HL-60/S4 treated with retinoic acid at 250 ng/mL for 4 days and 3 days (cell line): Measurements from ENCODE around the gene SLC35B2.

Source experiments
- in situ Hi-C: fragments of 300-500 bp; cut with MboI; formaldehyde crosslinking; loops from 2 replicates; pipeline ENCODE4 v1.7.0; 2022; ENCODE audit warnings: low sequenced_read_pairs

Gene SLC35B2

DNA sequence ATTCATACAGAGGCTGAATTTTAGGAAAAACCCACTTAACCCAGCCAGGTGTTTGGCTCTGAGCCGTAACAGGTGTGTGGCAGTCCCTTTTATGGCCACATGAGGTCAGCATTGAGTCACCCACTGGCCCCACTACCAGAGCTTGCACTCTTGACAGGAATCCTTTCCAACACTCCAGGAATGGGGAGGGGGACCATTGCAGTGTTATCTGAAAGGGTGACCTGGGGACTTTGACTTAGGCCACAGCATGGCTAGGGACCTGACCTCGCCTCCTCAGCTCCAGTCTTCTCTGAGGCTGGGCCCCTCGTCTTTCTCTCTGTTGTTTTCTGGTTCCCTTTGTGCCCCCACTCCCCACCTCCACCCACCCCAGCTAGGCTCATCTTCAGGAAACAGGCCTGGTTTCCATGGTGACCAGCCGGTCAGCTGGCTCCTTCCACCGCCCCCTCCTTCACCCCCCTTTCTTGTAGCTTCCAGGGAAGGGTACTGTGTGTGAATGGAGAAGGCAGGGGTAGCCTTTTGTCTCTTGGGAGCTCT, 10.8 kb upstream of the SLC35B2 start:
- in situ Hi-C loops, result no loop called here

DNA sequence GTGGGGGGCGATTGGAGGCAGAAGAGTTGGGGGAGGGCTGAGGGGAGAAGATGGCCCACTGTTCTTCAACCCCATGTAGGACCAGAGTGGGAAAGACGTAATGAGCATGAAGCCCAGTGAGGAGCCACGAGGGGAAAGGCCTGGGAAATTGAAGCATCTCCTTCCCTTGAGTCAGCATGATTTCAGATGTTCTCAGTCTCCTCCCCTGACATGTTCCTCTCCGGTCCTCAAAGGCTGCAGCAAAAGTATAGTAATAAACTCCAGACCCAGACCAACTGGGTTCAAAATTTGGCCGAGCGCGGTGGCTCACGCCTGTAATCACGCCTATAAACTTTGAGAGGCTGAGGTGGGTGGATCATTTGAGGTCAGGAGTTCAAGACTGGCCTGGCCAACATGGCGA, 9.9 kb upstream of the SLC35B2 start:
- in situ Hi-C loops, result no loop called here

DNA sequence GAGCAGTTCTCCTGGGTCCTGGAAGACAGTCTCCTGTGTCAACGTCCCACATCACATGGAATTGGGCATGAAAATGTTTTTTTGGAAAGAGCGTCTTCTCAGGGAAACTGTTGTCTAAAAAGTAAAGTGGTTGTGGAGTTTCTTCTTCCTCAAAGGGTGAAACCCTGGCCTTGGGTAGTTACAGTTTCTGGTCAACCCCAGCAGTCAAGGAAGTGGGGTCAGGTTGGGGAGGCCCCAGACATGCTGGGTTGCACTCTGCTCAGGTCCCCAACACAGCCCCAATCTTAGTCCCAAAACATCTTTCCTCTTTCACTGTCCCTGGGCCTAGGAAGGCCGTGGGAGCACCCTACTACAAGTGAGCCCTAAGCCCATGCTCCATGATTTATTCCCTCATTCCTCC, 9.0 kb upstream of the SLC35B2 start:
- in situ Hi-C loops, result no loop called here

DNA sequence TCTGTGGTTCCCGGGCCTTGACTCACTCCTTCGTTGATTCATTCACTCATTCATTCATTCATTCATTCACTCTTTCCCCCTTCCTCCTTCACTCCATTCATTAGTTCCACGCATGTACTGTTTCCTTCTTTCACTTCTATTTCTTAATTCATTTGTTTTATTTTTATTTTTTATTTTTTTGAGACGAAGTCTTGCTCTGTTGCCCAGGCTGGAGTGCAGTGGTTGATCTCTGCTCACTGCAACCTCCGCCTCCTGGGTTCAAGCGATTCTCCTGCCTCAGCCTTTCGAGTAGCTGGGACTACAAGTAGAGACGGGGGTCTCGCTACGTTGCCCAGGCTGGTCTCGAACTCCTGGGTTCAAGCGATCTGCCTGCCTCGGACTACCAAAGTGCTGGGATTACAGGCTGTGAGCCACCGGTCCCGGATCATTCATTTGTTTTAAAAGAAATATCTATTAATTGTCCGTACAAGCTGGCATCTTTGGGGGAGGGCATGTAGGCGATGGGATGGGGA, 8.4 kb upstream of the SLC35B2 start:
- in situ Hi-C loops, result no loop called here

DNA sequence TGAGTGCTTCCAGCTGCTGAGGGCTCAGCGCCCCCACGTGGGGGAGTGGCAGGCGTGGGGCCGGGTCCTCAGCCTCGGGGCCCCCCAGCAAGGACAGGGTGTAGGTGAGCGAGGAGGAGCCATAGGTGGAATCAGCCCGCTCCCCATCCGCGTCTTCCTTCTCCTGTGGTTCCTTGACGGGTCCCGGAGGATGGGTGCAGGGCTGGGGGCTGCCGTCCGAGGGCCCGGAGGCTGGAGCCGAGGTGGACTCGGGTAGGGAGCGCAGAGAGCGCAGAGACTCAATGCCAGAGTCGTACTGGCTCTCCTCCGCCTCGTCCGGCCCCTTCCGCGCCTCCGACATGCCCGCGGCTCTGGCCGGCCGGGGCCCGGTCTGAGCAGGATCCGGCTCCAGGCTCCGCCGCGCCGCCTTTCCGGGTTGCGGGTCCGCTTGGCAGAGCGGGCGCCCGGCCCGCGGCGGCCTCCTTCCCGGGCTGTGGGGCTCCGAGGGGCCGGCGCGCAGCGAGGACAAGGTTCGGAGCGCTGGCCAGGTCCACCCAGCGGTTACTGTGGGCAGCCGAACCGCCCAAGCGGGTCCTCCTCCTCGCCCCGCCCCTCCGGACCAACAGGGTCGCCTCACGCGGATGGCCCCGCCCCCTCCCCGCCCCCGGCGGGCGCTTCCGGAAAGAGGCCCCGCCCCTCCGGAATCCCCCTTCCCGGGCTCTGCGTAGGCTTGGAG, 7.8 kb upstream of the SLC35B2 start, which contains the start of gene NFKBIE:
Gene NFKBIE, minus strand, starts transcription at position 545 of the 715 bp plus-strand sequence. Its CDS starts 205 bp downstream, at position 340.
- in situ Hi-C loops, result no loop called here

DNA sequence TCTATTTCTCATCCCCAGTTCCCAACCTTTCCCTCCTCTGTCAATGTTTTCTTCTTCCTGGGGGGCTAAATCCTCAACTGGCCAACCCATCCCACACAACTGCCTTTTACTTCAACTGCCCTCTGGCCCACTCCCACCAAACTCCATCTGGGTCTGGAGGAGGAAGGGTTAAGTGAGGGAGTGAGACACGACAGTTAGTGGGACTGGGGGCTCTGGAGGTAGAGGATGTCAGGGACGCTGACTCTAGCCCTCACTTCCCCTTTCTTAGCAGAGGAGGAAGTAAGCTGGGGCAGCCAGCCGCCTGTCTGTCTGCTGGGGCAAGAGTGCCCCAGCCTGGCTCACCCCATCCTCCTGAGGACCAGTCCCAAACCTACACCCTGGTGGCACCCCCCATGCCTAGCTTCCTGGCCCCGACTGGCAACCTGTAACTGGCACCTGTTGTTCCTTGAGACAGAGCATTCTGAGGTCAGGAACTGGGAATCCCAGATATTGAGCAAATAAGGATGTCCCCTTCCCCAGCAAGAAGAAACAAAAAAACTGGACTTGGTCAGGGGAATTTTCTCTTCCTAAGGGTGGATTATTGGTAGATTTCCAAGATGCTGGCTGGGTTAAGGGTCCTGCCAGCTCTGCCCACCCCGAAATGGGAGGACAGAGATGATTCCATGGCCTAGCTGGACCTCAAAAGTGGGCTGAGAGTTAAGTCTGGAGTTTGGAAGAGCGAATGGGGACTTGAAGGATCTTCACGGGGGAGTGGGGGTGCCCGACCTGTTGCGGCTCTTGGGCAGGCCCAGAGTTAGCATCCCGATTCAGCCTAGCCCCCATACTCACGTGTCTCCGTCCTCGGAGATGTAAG, 7.1 kb upstream of the SLC35B2 start:
- in situ Hi-C loops, result no loop called here

DNA sequence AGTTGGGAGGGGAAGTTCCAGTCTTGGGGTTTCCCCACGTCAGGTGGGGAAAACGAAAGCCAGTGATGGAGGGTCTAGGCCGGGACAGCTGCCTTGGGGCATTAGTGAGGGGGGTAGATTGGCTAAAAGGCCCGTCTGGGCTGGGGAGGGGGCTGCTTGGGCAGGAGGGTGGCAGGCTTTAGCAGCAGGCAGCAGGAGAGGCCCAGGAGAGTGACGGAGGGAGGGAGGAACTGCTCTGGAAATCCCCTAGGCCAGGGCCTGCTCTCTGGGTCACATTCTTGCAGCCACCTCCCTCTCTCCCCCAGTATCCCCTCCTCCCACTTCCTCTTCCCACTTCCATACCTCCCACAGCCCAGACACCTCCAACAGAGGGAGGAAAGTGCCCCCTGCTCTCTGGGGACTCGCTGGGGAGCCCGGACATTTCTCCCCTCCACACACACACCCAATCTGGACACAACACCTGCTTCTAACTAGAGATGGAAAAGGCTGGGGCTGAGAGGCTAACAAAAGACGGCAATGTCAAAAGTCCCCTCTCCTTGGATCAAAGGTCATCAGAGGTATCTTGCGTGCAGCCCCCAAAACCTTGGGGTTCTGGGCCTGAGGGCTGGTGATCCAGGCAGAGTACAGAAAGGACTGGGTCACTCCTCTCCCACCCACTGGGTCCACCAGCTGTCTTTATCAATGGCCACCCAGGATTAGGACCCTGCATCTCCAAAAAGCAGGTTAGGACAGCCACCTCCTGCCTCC, 6.2 kb upstream of the SLC35B2 start:
- in situ Hi-C loops, result no loop called here

DNA sequence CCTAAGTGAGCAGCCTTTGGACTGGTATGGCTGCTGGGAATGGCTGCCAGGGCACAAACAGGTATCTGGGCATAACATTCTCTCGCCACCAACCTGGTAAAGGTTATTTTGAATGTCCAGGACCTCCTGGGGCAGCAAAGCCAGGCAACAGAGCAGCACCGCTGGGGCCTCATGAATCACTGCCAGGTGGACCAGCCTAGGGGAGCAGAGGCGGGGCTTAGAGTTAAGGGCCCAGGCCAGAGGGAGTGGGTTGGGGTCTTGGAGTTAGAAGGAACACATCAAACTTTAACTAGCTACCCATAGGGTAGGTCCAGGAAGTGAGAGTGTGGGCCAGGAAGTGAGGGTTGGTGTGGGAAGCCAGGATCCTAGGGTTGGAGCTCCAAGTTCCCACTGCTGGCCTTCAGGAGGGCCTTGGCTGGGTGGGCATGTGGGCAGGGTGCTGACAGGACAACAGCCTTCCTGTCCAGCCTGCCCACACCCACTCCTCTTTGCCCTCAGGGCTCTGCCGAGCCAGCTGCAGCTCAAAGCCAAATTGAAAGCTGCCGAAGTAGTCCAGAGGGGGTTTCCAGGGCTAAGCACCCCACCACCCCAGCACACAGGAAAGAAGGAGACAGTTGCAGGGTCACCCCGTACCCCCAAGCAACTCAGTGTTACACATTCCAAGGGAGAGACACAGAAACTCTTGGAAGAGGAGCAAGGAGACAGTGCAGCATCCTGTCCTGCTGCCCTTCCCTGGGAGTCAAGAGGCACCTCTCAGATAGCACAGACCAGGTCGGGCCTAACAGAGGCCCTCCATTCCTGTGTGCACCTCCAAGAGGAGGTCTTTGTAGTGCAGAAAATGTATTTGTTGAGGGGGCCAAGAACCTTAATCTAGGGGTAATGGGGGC, 5.4 kb upstream of the SLC35B2 start:
- in situ Hi-C loops, result no loop called here

DNA sequence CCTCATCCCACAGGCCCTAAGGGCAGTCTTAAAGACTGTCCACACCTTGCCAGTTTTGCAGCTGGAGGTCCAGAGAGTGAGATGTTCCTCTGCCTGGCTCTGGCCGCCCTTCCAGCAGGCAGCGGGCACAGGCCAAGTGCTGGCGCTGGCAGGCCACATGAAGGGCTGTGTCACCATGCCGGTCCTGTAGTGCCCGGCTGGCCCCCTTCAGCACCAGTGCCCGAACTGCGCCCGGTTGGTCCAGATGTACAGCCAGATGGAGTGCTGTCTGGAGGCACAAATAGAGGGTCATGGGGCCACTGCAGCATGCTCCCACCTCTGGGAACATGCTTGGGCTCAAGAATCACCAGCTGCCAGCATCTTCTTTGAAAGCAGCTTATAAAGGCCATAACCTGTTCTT, 4.3 kb upstream of the SLC35B2 start:
- in situ Hi-C loops, result no loop called here

DNA sequence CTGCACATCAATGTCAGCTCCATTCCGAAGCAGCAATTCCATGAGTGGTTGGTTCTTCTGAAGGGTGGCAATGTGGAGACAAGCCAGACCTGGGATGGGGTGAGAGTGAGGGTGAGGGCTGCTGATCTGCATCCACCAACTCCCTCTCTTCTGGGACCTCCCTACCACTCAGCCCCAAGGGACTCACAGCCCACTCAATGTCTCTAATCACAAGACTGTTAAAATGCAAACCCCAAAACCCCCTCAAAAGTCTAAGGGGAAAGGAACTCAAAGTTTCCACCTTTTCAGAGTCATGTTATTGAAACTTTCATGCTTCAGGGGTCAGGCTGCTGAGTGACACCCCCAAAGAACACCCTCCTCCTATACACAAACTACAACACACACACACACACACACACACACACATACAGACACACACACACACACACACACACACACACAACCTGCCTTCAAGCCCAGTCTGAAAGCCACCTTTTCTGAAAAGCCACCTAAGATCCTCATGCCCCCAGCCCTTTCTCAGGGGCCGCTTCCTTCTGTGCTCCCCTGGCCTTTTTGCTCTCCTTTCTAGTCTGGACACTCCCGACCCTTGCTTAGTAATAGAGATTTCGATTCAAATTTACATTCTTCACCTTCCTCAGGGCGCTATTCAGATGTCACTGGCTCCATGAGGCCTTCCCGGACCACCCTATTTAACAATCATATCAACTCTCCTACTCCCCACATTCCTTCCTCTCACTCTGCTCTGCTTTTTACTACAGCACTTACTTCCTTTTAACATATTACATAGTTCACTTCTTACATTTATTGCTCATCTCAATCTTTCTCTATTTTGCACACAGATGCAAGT, 3.3 kb upstream of the SLC35B2 start:
- in situ Hi-C loops, result no loop called here

DNA sequence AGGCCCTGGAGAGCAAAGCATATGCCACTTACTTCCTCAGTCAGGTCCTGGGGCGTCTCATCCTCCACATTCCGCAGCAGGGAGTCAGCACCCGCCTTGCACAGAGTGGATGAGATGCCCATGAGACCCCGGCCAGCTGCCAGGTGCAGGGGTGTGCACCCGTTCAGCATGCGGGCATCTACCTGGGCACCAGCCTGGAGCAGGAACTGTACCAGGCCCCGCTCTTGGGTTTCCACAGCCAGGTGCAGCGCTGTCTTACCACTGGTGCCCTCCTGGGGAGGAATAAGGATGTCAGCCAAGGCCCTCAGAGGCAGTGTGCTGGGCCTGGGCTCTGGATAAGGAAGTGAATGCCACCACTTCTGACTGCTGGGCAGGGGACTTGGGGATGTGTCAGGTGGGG, 2.7 kb upstream of the SLC35B2 start:
- in situ Hi-C loops, result no loop called here

DNA sequence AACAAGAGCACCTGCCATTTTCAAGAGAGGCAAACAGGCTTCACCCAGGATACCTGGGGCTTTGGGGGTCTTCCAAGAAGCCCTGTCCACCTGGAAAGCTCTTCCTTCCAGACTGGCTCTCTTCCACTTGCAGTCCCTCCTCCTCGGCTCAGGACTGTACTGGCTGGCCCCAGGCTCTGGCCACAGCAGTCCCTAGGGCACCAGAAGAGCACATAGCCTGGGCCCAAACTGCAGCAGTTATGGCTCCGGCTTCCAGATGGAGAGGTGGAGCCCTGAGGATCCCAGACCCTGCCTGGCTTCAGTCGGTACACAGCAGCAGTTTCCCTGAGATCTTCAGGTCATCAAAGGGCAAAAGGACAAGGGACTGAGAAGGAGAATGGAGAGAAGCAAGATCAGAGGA, 1.6 kb upstream of the SLC35B2 start:
- in situ Hi-C loops, result no loop called here

DNA sequence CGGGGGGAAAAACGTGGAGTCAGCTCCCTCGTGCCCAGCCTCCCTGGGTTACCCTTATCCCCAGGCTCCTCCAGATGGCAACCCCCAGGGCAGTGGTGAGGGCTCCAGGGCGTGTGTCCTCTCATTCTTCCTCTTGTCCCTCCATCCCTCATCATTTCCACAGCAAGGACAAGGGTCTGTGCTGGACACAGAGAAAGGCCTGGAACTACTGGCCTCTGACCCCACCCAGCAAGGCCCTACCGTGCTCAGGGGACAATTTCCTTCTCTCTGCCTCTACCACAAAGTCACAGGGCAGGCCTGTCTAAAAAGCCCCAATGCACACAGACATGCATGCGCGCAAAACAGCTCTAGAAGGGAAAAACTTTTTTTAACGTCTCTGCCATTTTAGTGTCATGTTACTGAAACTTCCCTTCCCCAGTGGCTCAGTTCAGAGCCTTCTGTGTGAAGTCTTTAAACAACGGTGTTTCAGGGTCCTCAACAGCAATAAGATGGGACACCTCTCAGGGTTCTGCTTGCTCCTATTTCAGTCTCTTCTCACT, 1.1 kb upstream of the SLC35B2 start:
- in situ Hi-C loops, result no loop called here

DNA sequence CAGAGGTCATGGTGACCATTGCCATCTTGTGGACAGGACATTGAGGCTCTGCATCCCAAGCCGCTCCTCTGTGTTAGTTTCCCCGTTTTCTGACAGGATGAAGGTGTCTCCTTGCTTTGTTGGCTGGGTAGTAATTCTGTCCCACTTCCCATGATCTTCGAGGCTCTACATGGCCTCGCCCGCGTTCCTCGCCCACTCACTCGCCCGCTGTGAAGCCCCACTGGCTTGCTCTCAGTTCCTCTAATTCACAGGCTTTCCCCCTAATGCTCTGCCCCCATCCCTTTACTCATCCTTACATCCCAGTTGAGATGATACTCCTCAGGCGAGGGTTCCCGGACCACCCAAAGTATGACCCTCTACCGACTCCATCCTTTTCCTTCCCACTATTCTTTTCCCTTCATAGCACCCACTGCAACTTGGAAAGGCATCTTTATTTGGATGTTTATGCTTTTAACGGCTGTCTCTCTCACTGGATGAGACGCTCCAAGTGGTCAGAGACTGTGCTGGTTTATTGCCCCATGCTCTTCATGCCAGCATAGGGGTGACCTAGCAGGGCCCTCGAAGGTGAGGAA, 511 bp upstream of the SLC35B2 start:
- in situ Hi-C loops, result no loop called here

DNA sequence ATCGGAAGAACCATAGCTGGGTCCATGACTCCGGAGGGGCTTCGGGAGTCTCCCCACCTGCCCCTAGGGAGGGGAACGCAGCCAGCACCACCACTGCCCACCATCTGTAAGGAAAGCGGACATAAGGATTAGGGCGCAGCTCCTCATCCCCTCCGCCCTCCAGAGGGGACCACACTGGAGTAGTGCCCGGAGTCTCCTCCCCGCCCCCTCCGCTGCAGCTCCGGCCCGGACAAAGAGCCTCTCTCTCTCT, 628 bp downstream of the SLC35B2 start:
- in situ Hi-C loops, result no loop called here

DNA sequence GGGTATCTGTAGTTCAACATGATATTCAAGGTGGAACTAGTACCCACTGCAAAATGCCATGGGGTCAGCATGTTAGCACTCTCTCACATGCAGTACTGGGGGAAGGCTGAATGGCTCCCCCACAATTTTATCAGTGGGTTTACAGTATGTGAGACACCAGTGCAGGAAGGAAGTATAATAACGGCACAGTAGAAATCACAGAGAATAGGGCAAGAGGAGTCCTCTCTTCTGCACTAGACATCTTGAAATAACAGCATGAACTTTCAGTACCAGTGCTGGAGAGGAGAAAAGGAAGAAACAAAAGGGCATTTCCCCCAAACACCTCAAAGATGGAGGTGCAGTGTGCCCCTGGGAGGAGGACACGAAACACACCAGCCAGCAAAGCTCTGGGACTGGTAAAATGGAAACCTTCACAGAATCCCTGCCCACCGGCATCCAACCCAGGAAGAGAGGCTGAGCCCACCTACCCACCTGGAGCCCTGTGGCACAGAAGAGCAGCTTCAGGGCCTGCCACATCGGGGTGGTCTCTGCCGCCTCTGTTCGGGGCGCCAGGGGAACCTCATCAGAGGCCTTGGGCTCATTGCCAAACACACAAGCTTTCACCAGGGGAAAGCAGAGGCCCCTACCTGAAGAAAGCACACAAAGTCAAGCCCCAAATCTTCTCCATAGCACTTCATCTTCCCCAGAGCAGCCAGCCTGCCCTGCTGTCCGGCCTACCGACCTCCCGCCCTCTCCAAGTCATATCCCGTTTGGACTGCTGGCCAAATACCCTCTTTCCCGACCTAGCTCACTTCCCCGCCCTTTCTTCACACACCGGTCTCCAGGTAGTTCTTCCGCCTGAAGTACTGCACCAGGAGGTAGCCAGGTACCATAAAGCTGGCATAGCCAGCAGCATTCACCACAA, 1.2 kb downstream of the SLC35B2 start:
- in situ Hi-C loops, result no loop called here

DNA sequence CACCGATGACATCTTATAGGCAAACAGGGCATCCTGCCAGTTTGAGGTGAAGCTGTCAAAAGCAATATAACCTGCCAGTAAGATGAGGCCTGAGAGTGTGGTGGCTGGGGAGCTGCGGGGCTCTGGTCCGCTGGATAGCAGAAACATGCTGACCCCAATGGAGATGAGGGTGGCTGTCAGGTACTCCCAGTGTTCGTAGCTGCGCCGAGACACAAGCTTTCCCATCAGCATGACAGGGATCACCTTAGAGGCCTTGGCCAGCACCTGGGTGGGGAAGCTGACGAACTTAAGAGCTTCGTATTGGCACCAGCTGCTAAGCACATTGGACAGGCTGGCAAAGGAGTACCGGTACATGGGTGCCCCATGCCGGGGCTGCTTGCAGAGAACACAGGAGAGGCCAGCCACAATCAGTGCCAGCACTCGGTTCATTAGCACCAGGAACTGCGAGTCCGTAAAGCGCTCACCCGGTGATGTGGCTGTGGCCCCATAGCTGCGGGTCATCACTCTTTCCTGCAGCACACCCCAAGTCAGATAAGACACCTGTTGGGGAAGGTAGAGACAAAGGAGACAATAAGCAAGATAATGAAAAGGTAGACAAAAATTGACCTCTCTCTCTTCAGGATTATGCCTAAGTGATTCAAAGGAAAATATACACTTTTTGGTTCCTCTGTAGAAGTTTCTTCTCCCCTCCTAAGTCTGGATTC, 2.1 kb downstream of the SLC35B2 start:
- in situ Hi-C loops, result no loop called here
